ENCODE results near the gene MYZAP. TPM values are rescaled to one million over a fixed set of nuclear protein-coding genes. Genes with fewer than 3 reads are reported as not detected.

MYZAP gene
- total RNA-seq, 1 experiment from 2014 or later = 0.63 TPM

- no CpG with 5 or more reads among the region's 1 CpG for WGBS (ENCODE audit: extremely low coverage, insufficient read length, low lambda C conversion rate)
- H3K56ac ChIP-seq (ENCODE audit: insufficient read length, low read depth, low read length) = no peak overlapping the region
- no peak overlapping the region for H4K91ac ChIP-seq (ENCODE audit: insufficient read length, low read depth, low read length)
- no peak overlapping the region for H4K8ac ChIP-seq (replicated peaks; ENCODE audit: insufficient read length, low read depth, low read length)
- no peak for DNase-seq
- no peak overlapping the region for H2AK5ac ChIP-seq (ENCODE audit: insufficient read length, low read length)
- no peak overlapping the region for H2BK20ac ChIP-seq (ENCODE audit: low read depth, low read length, poor library complexity, severe bottlenecking)
- H2AFZ ChIP-seq (ENCODE audit: low read length) = no peak overlapping the region
- H3K9me3 ChIP-seq (ENCODE audit: control insufficient read depth, low read depth, low read length) = no peaks in the 10 kb centered on the region
- Mint-ChIP-seq H3K4me1 (no peaks in the 10 kb centered on the region), H3K36me3 (ENCODE audit: insufficient read depth in 1 of 3, low read depth in 3 of 3) (no peaks in the 10 kb centered on the region), H3K4me3 (no peak overlapping the region), H3K27me3 (ENCODE audit: low read depth) (peaks cover 3% of the 10 kb centered on the region; the same call in 1 of the 2 replicates), H3K27ac (no peak overlapping the region), H3K9me3 (no peaks in the 10 kb centered on the region)
- H3K79me1 ChIP-seq (ENCODE audit: insufficient read depth, low read depth, low read length, poor library complexity, severe bottlenecking) = no peaks in the 10 kb centered on the region
- H3K23ac ChIP-seq (ENCODE audit: insufficient read length, low read depth, low read length) = no peak overlapping the region
- no peak overlapping the region for H2BK15ac ChIP-seq (ENCODE audit: low read depth, low read length)
- H3K4me2 ChIP-seq (ENCODE audit: insufficient read depth, insufficient read length, low read length) = no peak overlapping the region
- TF ChIP-seq CTCF (conservative IDR thresholded peaks at IDR 0.05) = no peak
- no peak overlapping the region for H2BK5ac ChIP-seq (ENCODE audit: insufficient read length, low read length)
- no peak overlapping the region for H3K18ac ChIP-seq (ENCODE audit: insufficient read length, low read depth, low read length)
- H3K4ac ChIP-seq (ENCODE audit: low read depth, low read length) = no peak overlapping the region
- no peak overlapping the region for H3K14ac ChIP-seq (ENCODE audit: insufficient read depth, low read length)
- H3K79me2 ChIP-seq (ENCODE audit: insufficient read depth, low read length) = no peaks in the 10 kb centered on the region
- H4K20me1 ChIP-seq (ENCODE audit: control insufficient read depth, insufficient read depth, insufficient read length) = no peaks in the 10 kb centered on the region
- H3K4me1 ChIP-seq (ENCODE audit: insufficient read depth, low read length) = no peaks in the 10 kb centered on the region
- no peaks in the 10 kb centered on the region for H3K27me3 ChIP-seq (ENCODE audit: insufficient read depth, low read length)
- H3K27ac ChIP-seq (ENCODE audit: insufficient read length, low read depth, low read length) = no peak overlapping the region
- no peak overlapping the region for H3K9ac ChIP-seq (ENCODE audit: extremely low read depth, insufficient read length, low read length)
- H3K23me2 ChIP-seq (ENCODE audit: insufficient read length, low read depth, low read length, poor library complexity, severe bottlenecking) = no peaks in the 10 kb centered on the region
- no peak overlapping the region for H2BK120ac ChIP-seq (ENCODE audit: low read depth, low read length, poor library complexity, severe bottlenecking)
- no peak overlapping the region for H4K5ac ChIP-seq (ENCODE audit: insufficient read length, low read depth, low read length)
- no peak overlapping the region for H3T11ph ChIP-seq (ENCODE audit: low read length)
- no peak overlapping the region for H2BK12ac ChIP-seq (ENCODE audit: insufficient read length, low read depth, low read length)
Measured at GRCh38 chr15:57671636-57672035, 79.9 kb downstream of the MYZAP start.
